SK-N-SH (cell line): ENCODE measurements around the gene PPAN. TPM values are rescaled to one million over a fixed set of nuclear protein-coding genes. Genes with fewer than 3 reads are reported as not detected.

Source experiments
- CTCF ChIA-PET: fragments of 300-600, 350-600 bp; formaldehyde crosslinking; extraction: SDS; loops from one replicate; lab custom pipeline; 2021; lab: Yijun Ruan, JAX
- POLR2A ChIA-PET: fragments of 350-600 bp; sonication (Branson Sonifier 250); formaldehyde crosslinking; extraction: SDS; loops from one replicate; lab custom pipeline; 2020; ENCODE audit warnings: antibody characterized with exemption, inconsistent platforms; lab: Yijun Ruan, JAX
- DNase-seq: peaks from one replicate; pipeline ENCODE4 v3.0.0; 2012
- H2AFZ ChIP-seq: fragments of 200-600 bp; sonication (generic); 2 replicates; pipeline ENCODE4 v1.8.1; 2016; ENCODE audit warnings: antibody characterized with exemption, mild to moderate bottlenecking, low read depth
- H3F3A ChIP-seq: fragments of 200-600 bp; sonication (generic); replicated peaks from 2 replicates; pipeline ENCODE3; 2016; ENCODE audit warnings: antibody characterized with exemption, mild to moderate bottlenecking; ENCODE audit not compliant: insufficient read depth
- H3K27ac ChIP-seq, 2 experiments: fragments of 200-500 bp in 1 of 2; fragments of 200-600 bp in 1 of 2; sonication (Bioruptor generic) in 1 of 2; sonication (generic), shearing (Covaris generic) in 1 of 2; 2 replicates each; pipeline versions ENCODE4 v1.5.1 to v1.6.1; 2014 to 2016; ENCODE audit warnings: low read depth in 2 of 2, inconsistent platforms in 1 of 2, low read length in 1 of 2, mild to moderate bottlenecking in 1 of 2, mixed read lengths in 1 of 2
- H3K27me3 ChIP-seq: fragments of 200-600 bp; sonication (generic), shearing (Covaris generic); 2 replicates; pipeline ENCODE4 v1.6.1; 2016; ENCODE audit warnings: mixed run types; ENCODE audit not compliant: insufficient read depth
- H3K36me3 ChIP-seq, 2 experiments: fragments of 200-500 bp in 1 of 2; fragments of 200-600 bp in 1 of 2; sonication (Bioruptor generic) in 1 of 2; sonication (generic) in 1 of 2; replicated peaks in 1 of 2; 2 replicates each; pipeline versions ENCODE3 to v1.5.1; 2014 to 2016; ENCODE audit warnings: low read length in 1 of 2, mild to moderate bottlenecking in 1 of 2; ENCODE audit not compliant: insufficient read depth in 2 of 2, control insufficient read depth in 1 of 2
- H3K4me1 ChIP-seq, 2 experiments: fragments of 200-500 bp in 1 of 2; fragments of 200-600 bp in 1 of 2; sonication (Bioruptor generic) in 1 of 2; sonication (generic), shearing (Covaris generic) in 1 of 2; 2 replicates each; pipeline versions ENCODE4 v1.5.1 to v1.6.1; 2014 to 2016; ENCODE audit warnings: low read depth in 1 of 2, low read length in 1 of 2, mixed run types in 1 of 2; ENCODE audit not compliant: insufficient read depth in 2 of 2, control insufficient read depth in 1 of 2
- H3K4me2 ChIP-seq: fragments of 200-600 bp; sonication (generic), shearing (Covaris generic); 2 replicates; pipeline ENCODE4 v1.6.1; 2017; ENCODE audit warnings: mixed run types
- H3K4me3 ChIP-seq, 2 experiments: fragments of 200-500 bp in 1 of 2; fragments of 200-600 bp in 1 of 2; sonication (Bioruptor generic) in 1 of 2; sonication (generic), shearing (Covaris generic) in 1 of 2; 2 replicates each; pipeline versions ENCODE4 v1.5.1 to v1.8.1; 2014 to 2016; ENCODE audit warnings: low read depth in 2 of 2, inconsistent platforms in 1 of 2, low read length in 1 of 2, mild to moderate bottlenecking in 1 of 2, mixed read lengths in 1 of 2, moderate library complexity in 1 of 2
- H3K79me2 ChIP-seq: fragments of 200-600 bp; sonication (generic); 2 replicates; pipeline ENCODE4 v1.8.1; 2017; ENCODE audit warnings: mild to moderate bottlenecking; ENCODE audit not compliant: insufficient read depth
- H3K9ac ChIP-seq: fragments of 200-600 bp; sonication (generic); 2 replicates; pipeline ENCODE4 v1.6.1; 2017; ENCODE audit warnings: mixed run types
- H3K9me2 ChIP-seq: fragments of 200-600 bp; sonication (generic); 2 replicates; pipeline ENCODE4 v1.6.1; 2017; ENCODE audit warnings: mixed run types
- H3K9me3 ChIP-seq: fragments of 200-600 bp; sonication (generic); 2 replicates; pipeline ENCODE4 v1.6.1; 2017; ENCODE audit warnings: mixed run types, mild to moderate bottlenecking, moderate library complexity
- H4K20me1 ChIP-seq: fragments of 200-600 bp; sonication (generic); 2 replicates; pipeline ENCODE4 v1.6.1; 2017; ENCODE audit warnings: mild to moderate bottlenecking, mixed run types; ENCODE audit not compliant: insufficient read depth
- CHD2 ChIP-seq: fragments of 150-350 bp; IDR thresholded peaks from 2 replicates; pipeline ENCODE4 v1.6.1; 2018; ENCODE audit warnings: low read length; ENCODE audit not compliant: partially characterized antibody
- EP300 ChIP-seq, 2 experiments: IDR thresholded peaks; 2 replicates each; pipeline versions ENCODE4 v1.4.0 to v1.6.1; 2012; ENCODE audit warnings: borderline replicate concordance in 1 of 2, low read depth in 1 of 2, low read length in 1 of 2
- FOXJ3 ChIP-seq: sonication (generic); formaldehyde crosslinking; IDR thresholded peaks from 2 replicates; pipeline ENCODE4 v1.5.1; 2020; ENCODE audit warnings: mild to moderate bottlenecking, missing genetic modification reagents
- GABPA ChIP-seq: IDR thresholded peaks from 2 replicates; pipeline ENCODE4 v1.4.0; 2012; ENCODE audit warnings: low read depth, mild to moderate bottlenecking
- GATA2 ChIP-seq: sonication (generic); formaldehyde crosslinking; IDR thresholded peaks from 2 replicates; pipeline ENCODE4 v1.5.0; 2020; ENCODE audit warnings: mild to moderate bottlenecking, missing genetic modification reagents
- IRF3 ChIP-seq: fragments of 150-350 bp; IDR thresholded peaks from 2 replicates; pipeline ENCODE4 v1.6.1; 2016; ENCODE audit warnings: mild to moderate bottlenecking, low read depth, low read length
- MEF2A ChIP-seq: IDR thresholded peaks from 2 replicates; pipeline ENCODE4 v1.4.0; 2012; ENCODE audit warnings: low read depth, borderline replicate concordance
- MXI1 ChIP-seq: IDR thresholded peaks from 2 replicates; pipeline ENCODE4 v1.6.1; 2012; ENCODE audit warnings: mild to moderate bottlenecking, low read depth, low read length, improper control_type of control experiment
- NFIC ChIP-seq: IDR thresholded peaks from 2 replicates; pipeline ENCODE4 v1.4.0; 2012; ENCODE audit warnings: borderline replicate concordance
- NRF1 ChIP-seq: IDR thresholded peaks from 2 replicates; pipeline ENCODE4 v1.6.1; 2012; ENCODE audit warnings: low read depth, mild to moderate bottlenecking, low read length
- RFX5 ChIP-seq: IDR thresholded peaks from 2 replicates; pipeline ENCODE4 v1.6.1; 2012; ENCODE audit warnings: mild to moderate bottlenecking, improper control_type of control experiment, low read length
- TAF1 ChIP-seq: IDR thresholded peaks from 2 replicates; pipeline ENCODE4 v1.6.1; 2012; ENCODE audit warnings: low read depth, mild to moderate bottlenecking, low read length, moderate library complexity, borderline replicate concordance
- TEAD4 ChIP-seq: IDR thresholded peaks from 2 replicates; pipeline ENCODE4 v1.4.0; 2012; ENCODE audit warnings: mild to moderate bottlenecking, borderline replicate concordance; ENCODE audit not compliant: insufficient read depth
- USF2 ChIP-seq: fragments of 150-350 bp; IDR thresholded peaks from 2 replicates; pipeline ENCODE4 v1.6.1; 2017; ENCODE audit warnings: antibody characterized with exemption, low read length, low read depth, borderline replicate concordance
- ZBTB33 ChIP-seq: IDR thresholded peaks from 2 replicates; pipeline ENCODE4 v1.4.0; 2012; ENCODE audit warnings: low read depth, borderline replicate concordance
- WGBS: methylation state at CpG from one replicate; pipeline ENCODE4 v1.1.6; 2017; ENCODE audit warnings: low lambda C conversion rate; 5-methylcytosine and 5-hydroxymethylcytosine counted together
- polyA plus RNA-seq, 3 experiments: library from polyadenylated mRNA; depleted of rRNA; stranded (reverse); fragments of >200 nt; gene quantifications; 2 replicates each; pipeline ENCODE4 v1.2.3, GENCODE V29; 2012
- TF ChIP-seq, protein P1 (sequence below): IDR thresholded peaks from 2 replicates; pipeline ENCODE4; 2012
- TF ChIP-seq, protein P2 (sequence below): IDR thresholded peaks from 2 replicates; pipeline ENCODE4 v1.6.1; 2012; ENCODE audit warnings: mild to moderate bottlenecking, low read depth, low read length, moderate library complexity

PPAN gene
- polyA plus RNA-seq, 1 of the 3 experiments (the other 2 are of a cell fraction), result 75.6 TPM

DNA sequence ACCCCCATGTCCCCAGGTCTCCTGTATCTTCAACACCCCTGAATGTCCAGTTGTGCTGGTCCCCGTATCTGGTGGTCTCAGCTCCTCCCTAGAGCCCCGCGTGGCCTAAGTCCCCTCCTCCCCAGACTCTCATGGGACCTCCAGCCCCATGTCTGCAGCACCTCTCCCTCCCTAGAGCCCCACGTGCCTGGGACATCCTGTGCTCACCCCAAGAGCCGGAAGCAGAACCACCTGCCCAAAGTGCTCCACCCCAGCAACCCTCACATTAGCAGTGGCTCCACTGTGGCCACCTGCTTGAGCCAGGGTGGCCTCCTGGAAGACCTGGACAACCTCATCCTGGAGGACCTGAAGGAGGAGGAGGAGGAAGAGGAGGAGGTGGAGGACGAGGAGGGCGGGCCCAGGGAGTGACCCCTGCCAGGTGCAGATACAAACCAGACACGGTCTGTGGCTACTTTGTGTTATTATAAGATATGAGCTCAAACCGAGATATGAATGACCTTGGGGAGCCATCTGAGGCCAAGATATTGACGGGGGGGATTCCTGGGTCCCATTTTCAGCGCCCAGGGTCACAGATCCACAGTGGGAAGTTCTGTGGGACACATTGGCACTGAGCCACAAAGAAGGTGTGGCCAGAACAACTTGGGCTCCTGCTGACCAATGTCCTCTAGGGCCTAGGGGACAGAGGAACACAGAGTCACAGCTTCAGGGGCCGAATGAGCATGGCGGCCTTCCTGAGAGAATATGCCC, 14.1 kb upstream of the PPAN start:
- 89% methylated on average over 10 of the region's 13 CpGs for WGBS
- Histone ChIP-seq H3K4me1 (peaks cover 0 to 9% of the 10 kb centered on the region in 2 experiments; a peak in 1 of 4 replicates), H3K9ac (no peak overlapping the region), H3K4me3 (no peak overlapping the region), H3F3A (peaks cover 5% of the 10 kb centered on the region), H4K20me1 (no peaks in the 10 kb centered on the region), H3K4me2 (no peak overlapping the region), H3K27me3 (no peaks in the 10 kb centered on the region), H3K27ac (no peak overlapping the region), H3K9me2 (no peaks in the 10 kb centered on the region), H3K9me3 (no peaks in the 10 kb centered on the region), H2AFZ (no peak overlapping the region), H3K36me3 (peaks cover 0 to 5% of the 10 kb centered on the region in 2 experiments), H3K79me2 (no peaks in the 10 kb centered on the region)
- DNase-seq, result no peak
- no peak for TF ChIP-seq GATA2
- TF ChIP-seq GABPA, result no peak
- no peak for TF ChIP-seq CHD2
- TF ChIP-seq TAF1, result no peak
- no peak for TF ChIP-seq FOXJ3 (CRISPR knock-in tag)
- TF ChIP-seq ZBTB33, result no peak
- no peak for TF ChIP-seq RFX5
- TF ChIP-seq, protein P1, sequence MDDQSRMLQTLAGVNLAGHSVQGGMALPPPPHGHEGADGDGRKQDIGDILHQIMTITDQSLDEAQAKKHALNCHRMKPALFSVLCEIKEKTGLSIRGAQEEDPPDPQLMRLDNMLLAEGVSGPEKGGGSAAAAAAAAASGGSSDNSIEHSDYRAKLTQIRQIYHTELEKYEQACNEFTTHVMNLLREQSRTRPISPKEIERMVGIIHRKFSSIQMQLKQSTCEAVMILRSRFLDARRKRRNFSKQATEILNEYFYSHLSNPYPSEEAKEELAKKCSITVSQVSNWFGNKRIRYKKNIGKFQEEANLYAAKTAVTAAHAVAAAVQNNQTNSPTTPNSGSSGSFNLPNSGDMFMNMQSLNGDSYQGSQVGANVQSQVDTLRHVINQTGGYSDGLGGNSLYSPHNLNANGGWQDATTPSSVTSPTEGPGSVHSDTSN, result no peak
- TF ChIP-seq TEAD4, result no peak
- TF ChIP-seq, protein P2, sequence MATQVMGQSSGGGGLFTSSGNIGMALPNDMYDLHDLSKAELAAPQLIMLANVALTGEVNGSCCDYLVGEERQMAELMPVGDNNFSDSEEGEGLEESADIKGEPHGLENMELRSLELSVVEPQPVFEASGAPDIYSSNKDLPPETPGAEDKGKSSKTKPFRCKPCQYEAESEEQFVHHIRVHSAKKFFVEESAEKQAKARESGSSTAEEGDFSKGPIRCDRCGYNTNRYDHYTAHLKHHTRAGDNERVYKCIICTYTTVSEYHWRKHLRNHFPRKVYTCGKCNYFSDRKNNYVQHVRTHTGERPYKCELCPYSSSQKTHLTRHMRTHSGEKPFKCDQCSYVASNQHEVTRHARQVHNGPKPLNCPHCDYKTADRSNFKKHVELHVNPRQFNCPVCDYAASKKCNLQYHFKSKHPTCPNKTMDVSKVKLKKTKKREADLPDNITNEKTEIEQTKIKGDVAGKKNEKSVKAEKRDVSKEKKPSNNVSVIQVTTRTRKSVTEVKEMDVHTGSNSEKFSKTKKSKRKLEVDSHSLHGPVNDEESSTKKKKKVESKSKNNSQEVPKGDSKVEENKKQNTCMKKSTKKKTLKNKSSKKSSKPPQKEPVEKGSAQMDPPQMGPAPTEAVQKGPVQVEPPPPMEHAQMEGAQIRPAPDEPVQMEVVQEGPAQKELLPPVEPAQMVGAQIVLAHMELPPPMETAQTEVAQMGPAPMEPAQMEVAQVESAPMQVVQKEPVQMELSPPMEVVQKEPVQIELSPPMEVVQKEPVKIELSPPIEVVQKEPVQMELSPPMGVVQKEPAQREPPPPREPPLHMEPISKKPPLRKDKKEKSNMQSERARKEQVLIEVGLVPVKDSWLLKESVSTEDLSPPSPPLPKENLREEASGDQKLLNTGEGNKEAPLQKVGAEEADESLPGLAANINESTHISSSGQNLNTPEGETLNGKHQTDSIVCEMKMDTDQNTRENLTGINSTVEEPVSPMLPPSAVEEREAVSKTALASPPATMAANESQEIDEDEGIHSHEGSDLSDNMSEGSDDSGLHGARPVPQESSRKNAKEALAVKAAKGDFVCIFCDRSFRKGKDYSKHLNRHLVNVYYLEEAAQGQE, result no peak
- no peak for TF ChIP-seq USF2
- TF ChIP-seq NFIC, result no peak
- TF ChIP-seq IRF3, result no peak
- TF ChIP-seq MXI1, result no peak
- no peak for TF ChIP-seq NRF1
- TF ChIP-seq EP300 (IDR thresholded peaks at IDR 0.05; ENCODE audit: borderline replicate concordance in 1 of 2, low read depth in 1 of 2, low read length in 1 of 2), result no peak
- TF ChIP-seq MEF2A, result no peak
- CTCF ChIA-PET, result no interaction called here
- POLR2A ChIA-PET, result no interaction called here
